ENCODE data around the gene SNAPC4. TPM values are rescaled to one million over a fixed set of nuclear protein-coding genes. Genes with fewer than 3 reads are reported as not detected.

The SNAPC4 gene
- total and polyA plus RNA-seq, 4 donors, result 6.8 to 12.4 (median 9.8) TPM

DNA sequence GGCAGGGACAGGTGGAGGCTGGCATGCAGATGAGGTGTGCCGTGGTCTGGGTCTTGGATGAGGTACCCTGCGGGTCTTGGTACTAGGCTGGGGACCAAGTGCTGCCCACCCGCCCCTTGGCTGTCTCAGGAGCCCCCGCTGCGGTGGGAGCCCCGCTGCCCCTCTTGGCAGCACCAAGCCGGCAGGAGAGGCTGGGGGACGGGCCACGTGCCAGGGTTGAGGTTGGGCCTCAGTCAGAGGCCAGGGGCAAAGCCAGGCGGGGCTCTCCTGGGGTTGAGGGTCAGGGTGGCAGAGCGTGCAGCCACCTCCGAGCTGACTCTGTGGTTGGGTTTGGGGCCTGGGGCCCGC, 28.5 kb downstream of the SNAPC4 start:
- peaks cover 0 to 19% (median 6%) of the 10 kb centered on the region in 5 donors for H3K4me1 ChIP-seq (ENCODE audit: control insufficient read depth in 5 of 5, insufficient read depth in 5 of 5, low read length in 5 of 5)
- ATAC-seq (ENCODE audit: insufficient read depth, low FRiP score), result no peak
- H3K27me3 ChIP-seq (ENCODE audit: control insufficient read depth in 3 of 3, insufficient read depth in 3 of 3, low read length in 2 of 3), result no peaks in the 10 kb centered on the region
- H3K9ac ChIP-seq (ENCODE audit: insufficient read depth in 1 of 2, low read length in 2 of 2), result no peak overlapping the region
- H3K4me3 ChIP-seq, result no peak overlapping the region
- no peaks in the 10 kb centered on the region for H3K9me3 ChIP-seq (ENCODE audit: control insufficient read depth in 4 of 4, insufficient read depth in 3 of 4, low read length in 3 of 4)
- 91 to 92% methylated on average over 10 to 13 of the region's 13 CpGs for WGBS, 2 donors
- TF ChIP-seq, protein P1, sequence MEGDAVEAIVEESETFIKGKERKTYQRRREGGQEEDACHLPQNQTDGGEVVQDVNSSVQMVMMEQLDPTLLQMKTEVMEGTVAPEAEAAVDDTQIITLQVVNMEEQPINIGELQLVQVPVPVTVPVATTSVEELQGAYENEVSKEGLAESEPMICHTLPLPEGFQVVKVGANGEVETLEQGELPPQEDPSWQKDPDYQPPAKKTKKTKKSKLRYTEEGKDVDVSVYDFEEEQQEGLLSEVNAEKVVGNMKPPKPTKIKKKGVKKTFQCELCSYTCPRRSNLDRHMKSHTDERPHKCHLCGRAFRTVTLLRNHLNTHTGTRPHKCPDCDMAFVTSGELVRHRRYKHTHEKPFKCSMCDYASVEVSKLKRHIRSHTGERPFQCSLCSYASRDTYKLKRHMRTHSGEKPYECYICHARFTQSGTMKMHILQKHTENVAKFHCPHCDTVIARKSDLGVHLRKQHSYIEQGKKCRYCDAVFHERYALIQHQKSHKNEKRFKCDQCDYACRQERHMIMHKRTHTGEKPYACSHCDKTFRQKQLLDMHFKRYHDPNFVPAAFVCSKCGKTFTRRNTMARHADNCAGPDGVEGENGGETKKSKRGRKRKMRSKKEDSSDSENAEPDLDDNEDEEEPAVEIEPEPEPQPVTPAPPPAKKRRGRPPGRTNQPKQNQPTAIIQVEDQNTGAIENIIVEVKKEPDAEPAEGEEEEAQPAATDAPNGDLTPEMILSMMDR (IDR thresholded peaks at IDR 0.05; ENCODE audit: control extremely low read depth, extremely low read depth), result no peak
- no peaks in the 10 kb centered on the region for H3K36me3 ChIP-seq (ENCODE audit: control insufficient read depth in 4 of 4, insufficient read depth in 4 of 4, low read length in 4 of 4)
- H3K27ac ChIP-seq (ENCODE audit: low read depth in 1 of 2, low read length in 1 of 2), result no peak overlapping the region
- DNase-seq, result no peak

DNA sequence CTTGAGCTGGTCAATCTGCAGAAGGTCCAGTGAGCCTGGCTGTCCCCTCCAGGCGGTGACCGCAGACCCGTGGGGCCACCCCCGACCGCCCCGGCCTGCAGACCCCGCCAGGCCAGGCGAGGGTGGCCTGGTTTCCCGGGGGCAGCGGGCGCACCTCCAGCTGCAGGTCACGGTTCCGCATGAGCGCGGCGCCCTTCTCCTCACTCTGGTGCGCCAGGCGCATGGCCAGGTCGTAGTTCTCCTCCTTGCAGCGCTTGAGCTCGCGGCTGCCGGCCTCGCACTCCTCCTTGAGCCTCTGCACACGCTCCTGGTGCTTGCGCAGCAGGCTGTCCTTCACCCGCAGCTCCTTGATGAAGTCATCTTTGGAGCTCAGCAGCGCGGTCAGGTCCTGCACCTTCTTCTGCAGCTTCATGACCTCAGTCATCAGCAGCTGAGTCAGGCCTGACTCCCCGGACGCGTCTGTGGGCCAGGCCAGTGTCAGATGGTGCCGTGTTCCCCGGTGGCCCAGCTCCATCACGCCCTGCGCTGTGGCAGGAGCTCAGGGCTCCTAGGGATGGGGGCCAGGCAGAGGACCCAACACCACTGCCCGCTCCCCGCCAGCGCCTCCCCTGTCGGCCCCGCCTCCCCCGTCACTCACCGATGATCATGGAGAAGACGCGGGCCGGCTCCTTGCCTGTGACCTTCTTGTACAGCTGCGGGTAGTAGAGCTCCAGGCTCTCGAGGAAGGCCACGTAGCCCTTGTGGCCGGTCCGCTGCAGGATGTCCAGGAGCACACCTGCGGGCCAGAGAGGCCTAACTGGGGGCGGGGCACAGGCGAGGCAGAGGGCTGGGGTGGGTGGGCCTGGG, 29.1 kb downstream of the SNAPC4 start:
- TF ChIP-seq, protein P1 (IDR thresholded peaks at IDR 0.05; ENCODE audit: control extremely low read depth, extremely low read depth), result no peak
- no peak overlapping the region for H3K27ac ChIP-seq (ENCODE audit: low read depth in 1 of 2, low read length in 1 of 2)
- no peak for DNase-seq
- peaks cover 0 to 19% (median 6%) of the 10 kb centered on the region in 5 donors for H3K4me1 ChIP-seq (ENCODE audit: control insufficient read depth in 5 of 5, insufficient read depth in 5 of 5, low read length in 5 of 5)
- H3K9ac ChIP-seq (ENCODE audit: insufficient read depth in 1 of 2, low read length in 2 of 2), result no peak overlapping the region
- WGBS, 2 donors, result 94 to 96% methylated on average over 54 of the region's 54 CpGs
- H3K9me3 ChIP-seq (ENCODE audit: control insufficient read depth in 4 of 4, insufficient read depth in 3 of 4, low read length in 3 of 4), result no peaks in the 10 kb centered on the region
- no peak for ATAC-seq (ENCODE audit: insufficient read depth, low FRiP score)
- no peaks in the 10 kb centered on the region for H3K27me3 ChIP-seq (ENCODE audit: control insufficient read depth in 3 of 3, insufficient read depth in 3 of 3, low read length in 2 of 3)
- H3K4me3 ChIP-seq, result no peak overlapping the region
- no peaks in the 10 kb centered on the region for H3K36me3 ChIP-seq (ENCODE audit: control insufficient read depth in 4 of 4, insufficient read depth in 4 of 4, low read length in 4 of 4)

DNA sequence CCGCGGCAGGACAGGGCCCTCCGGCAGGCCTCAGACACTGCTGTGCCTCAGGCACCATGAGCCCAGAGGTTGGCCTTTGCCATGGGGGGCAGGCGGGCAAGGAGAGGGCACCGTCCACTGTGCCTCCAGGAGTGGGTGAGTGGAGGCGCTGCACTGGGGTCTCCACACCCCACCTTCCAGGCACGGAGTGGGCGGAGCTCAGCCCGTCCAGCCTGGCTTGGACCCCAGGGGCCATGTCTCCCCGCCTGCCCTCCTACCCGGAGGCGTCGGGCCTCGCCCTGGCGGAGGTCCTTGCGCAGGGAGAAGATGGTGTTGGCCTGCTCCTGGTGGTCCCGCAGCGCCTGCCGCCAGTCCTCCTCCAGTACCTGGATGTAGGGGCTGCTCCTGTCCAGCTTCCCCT, 29.9 kb downstream of the SNAPC4 start:
- no peaks in the 10 kb centered on the region for H3K27me3 ChIP-seq (ENCODE audit: control insufficient read depth in 3 of 3, insufficient read depth in 3 of 3, low read length in 2 of 3)
- no peak overlapping the region for H3K9ac ChIP-seq (ENCODE audit: insufficient read depth in 1 of 2, low read length in 2 of 2)
- H3K4me1 ChIP-seq (ENCODE audit: control insufficient read depth in 5 of 5, insufficient read depth in 5 of 5, low read length in 5 of 5), result peaks cover 0 to 19% (median 6%) of the 10 kb centered on the region in 5 donors
- WGBS, 2 donors, result 95 to 96% methylated on average over 15 to 19 of the region's 19 CpGs
- TF ChIP-seq, protein P1 (IDR thresholded peaks at IDR 0.05; ENCODE audit: control extremely low read depth, extremely low read depth), result no peak
- no peak for ATAC-seq (ENCODE audit: insufficient read depth, low FRiP score)
- no peaks in the 10 kb centered on the region for H3K36me3 ChIP-seq (ENCODE audit: control insufficient read depth in 4 of 4, insufficient read depth in 4 of 4, low read length in 4 of 4)
- no peak overlapping the region for H3K27ac ChIP-seq (ENCODE audit: low read depth in 1 of 2, low read length in 1 of 2)
- DNase-seq, result no peak
- H3K9me3 ChIP-seq (ENCODE audit: control insufficient read depth in 4 of 4, insufficient read depth in 3 of 4, low read length in 3 of 4), result no peaks in the 10 kb centered on the region
- no peak overlapping the region for H3K4me3 ChIP-seq

Data from lung (tissue), 12 donors.